Prostate gland (tissue), 2 donors: ENCODE data around the gene GPR31.

Experiments used
- POLR2A ChIP-seq: fragments of 450-650 bp; IDR thresholded peaks from one replicate; pipeline ENCODE4 v1.6.1; 2016; ENCODE audit warnings: antibody characterized with exemption, mild to moderate bottlenecking
- POLR2AphosphoS5 ChIP-seq: sonication (generic); formaldehyde crosslinking; IDR thresholded peaks from one replicate; pipeline ENCODE4 v1.6.1; 2017; ENCODE audit warnings: antibody characterized with exemption
- TF ChIP-seq, protein P1 (sequence below), 4 experiments: fragments of 200-600 bp in 2 of 4; fragments of 450-650 bp in 2 of 4; sonication (generic) in 2 of 4; IDR thresholded peaks; 1 replicate in 3 of 4; 2 replicates in 1 of 4; pipeline ENCODE4 v1.5.1; 2016 to 2019; ENCODE audit warnings: antibody characterized with exemption in 4 of 4, mild to moderate bottlenecking in 2 of 4, moderate library complexity in 2 of 4

DNA sequence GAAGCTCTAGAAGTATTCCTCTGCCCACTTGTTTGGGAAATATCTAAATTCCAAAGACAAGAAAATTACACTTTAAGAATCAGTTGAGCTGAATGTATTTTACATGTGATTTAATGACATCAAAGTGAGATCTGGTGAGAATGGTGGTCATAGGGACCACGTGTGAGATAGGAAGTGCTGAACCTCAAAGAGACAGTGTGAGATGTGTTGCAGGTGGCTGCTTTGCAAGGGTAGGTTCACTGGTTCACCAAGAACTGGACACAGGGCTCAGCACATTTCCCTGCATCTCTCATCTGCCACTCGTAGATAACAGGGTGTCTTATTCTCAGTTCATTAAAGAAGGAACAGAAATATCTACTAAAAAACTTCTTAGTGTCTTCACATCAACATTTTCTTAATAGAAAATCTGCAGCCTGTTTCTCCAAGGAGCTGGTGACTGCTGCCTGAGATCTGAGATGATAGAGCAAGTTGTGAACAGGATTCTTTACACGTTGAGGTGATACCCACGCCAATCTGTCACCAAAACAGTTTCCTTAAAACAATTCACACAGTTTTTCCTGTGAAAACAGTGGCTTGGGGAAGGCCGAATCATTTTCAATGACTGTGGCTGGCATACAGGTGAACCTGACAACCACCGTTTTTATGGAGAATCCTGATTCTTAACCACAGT lies 27.6 kb downstream of the GPR31 start:
- no peak for TF ChIP-seq POLR2A
- TF ChIP-seq, protein P1, sequence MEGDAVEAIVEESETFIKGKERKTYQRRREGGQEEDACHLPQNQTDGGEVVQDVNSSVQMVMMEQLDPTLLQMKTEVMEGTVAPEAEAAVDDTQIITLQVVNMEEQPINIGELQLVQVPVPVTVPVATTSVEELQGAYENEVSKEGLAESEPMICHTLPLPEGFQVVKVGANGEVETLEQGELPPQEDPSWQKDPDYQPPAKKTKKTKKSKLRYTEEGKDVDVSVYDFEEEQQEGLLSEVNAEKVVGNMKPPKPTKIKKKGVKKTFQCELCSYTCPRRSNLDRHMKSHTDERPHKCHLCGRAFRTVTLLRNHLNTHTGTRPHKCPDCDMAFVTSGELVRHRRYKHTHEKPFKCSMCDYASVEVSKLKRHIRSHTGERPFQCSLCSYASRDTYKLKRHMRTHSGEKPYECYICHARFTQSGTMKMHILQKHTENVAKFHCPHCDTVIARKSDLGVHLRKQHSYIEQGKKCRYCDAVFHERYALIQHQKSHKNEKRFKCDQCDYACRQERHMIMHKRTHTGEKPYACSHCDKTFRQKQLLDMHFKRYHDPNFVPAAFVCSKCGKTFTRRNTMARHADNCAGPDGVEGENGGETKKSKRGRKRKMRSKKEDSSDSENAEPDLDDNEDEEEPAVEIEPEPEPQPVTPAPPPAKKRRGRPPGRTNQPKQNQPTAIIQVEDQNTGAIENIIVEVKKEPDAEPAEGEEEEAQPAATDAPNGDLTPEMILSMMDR (IDR thresholded peaks at IDR 0.05) = no peak
- no peak for TF ChIP-seq POLR2AphosphoS5
